ENCODE data around the gene CHD5.
"Not testable (repeated sequence)": the region's sequence is repeated elsewhere in the genome, so short reads cannot be mapped to it uniquely, and the experiment has no call there.

Gene CHD5

DNA sequence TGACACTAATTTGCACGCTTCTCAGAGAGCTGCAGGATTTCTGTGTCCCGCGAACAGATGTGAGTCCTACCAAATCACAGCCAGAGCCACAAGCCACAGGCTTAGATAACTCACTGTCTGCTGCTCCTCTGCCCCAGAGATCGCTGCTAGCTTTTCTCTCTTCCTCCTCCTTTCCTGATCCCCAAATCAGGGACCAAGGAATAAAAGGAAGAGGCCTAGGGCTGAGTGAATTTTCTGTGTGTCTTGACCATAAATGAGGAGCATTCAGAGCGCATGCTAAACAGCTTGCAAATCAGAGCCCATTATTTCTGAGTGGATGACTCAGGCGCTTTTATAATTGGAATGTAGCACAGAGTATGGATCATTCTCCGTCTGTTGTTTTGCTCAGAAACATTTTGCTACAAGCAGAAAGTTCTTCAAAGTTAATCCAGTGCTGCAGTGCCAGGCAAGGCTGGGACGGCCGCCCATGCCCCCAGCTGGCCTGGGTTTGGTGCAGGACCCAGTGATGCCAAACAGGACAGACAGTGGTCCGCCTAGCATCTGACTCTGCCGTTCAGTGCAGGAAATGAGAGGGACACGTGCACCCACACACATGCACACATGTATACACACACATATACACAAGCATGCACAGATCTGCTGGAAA, 96.2 kb downstream of the CHD5 start:
- no peak for DNase-seq (ENCODE audit: low read depth)

GRCh38 chr1:6083385-6083784, 96.7 kb downstream of the CHD5 start:
- DNase-seq (ENCODE audit: low read depth): no peak

DNA sequence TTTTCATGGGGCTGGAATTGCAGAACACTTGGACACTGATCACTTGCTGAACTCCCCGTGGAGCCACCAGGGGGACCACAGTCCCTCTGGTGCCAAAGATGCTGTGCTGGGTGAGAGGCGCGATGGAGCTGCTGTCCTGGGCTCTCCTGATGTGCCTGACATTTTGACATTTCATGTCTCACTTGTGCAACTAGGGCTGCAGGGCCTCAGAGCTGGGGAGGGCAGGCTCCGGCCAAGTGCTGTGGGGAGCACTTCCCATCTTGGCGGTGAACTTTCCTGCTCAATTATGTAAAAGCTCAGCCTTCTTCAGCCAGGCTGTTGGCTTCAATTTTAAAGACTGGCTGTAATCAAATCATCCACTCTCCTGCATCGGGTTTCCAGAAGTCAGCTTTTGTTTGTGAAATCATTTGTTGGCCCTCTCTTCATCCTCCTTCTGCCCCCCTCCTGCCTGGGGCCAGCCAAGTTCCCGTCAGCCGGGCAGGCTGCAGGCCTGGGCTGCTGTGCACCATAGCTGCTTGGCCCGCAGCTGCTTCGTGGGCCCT, 97.6 kb downstream of the CHD5 start:
- no peak for DNase-seq (ENCODE audit: low read depth)

DNA sequence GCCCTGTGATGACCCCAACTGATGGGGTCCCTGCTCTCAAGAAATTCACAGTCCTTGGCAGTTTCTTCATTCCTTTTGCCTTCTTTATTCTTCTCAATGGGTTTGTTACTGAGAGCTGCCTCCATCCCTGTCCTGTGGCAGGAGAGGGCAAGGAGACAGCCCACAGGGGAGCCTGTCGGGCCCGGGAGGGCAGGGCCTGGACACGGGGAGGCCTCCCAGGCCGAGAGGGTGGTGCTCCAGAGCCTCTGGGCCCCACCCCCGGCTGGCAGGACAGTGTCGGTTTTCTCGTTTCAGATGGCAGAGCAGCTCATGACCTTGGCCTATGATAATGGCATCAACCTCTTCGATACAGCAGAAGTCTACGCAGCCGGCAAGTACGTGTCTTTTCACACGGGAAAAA, 98.2 kb downstream of the CHD5 start:
- DNase-seq (ENCODE audit: low read depth): no peak

- DNase-seq (ENCODE audit: low read depth): no peak
Measured at GRCh38 chr1:6080469-6080868, 99.7 kb downstream of the CHD5 start.

- DNase-seq (ENCODE audit: low read depth): no peak
Measured at GRCh38 chr1:6077919-6078318, 102.2 kb downstream of the CHD5 start.

GRCh38 chr1:6077506-6077905, 102.6 kb downstream of the CHD5 start:
- DNase-seq (ENCODE audit: low read depth): no peak

DNA sequence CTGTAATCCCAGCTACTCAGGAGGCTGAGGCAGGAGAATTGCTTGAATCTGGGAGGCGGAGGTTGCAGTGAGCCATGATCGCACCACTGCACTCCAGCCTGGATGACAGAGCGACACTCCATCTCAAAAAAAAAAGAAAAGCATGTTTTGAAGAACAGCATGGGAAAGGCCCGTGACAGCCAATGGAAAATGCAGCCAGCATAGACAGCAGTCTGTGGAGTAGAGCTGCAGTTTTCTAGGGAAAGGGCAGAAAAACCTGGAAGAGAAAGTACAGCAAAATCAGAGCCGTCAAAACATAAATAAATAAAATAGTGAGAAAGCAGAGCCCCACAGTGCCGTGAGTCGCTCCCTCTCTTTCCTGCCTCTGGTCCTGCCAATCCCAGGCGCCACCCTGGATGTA, 103.1 kb downstream of the CHD5 start:
- not testable (repeated sequence) for DNase-seq (ENCODE audit: low read depth)

DNA sequence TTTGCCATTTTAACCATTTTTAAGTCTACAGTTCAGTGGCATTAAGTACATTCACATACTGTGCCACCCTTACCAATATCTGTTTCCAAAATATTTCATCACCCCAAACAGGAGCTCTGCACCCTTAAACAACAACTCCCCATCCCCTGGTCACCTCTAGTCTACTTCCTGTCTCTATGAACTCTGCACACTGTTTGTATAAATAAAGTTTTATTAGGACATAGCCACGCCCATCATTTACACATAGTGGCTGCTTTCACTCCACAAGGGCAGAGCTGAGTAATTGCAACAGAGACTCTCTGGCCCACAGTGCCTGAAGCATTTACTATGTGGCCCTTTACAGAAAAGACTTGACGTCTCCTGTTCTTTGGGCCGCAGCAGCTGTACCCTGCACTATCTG, 104.4 kb downstream of the CHD5 start:
- no peak for DNase-seq (ENCODE audit: low read depth)

- DNase-seq (ENCODE audit: low read depth): no peak
Measured at GRCh38 chr1:6074192-6074901, 105.8 kb downstream of the CHD5 start.

GRCh38 chr1:6073480-6074053, 106.6 kb downstream of the CHD5 start:
- DNase-seq (ENCODE audit: low read depth): no peak

DNA sequence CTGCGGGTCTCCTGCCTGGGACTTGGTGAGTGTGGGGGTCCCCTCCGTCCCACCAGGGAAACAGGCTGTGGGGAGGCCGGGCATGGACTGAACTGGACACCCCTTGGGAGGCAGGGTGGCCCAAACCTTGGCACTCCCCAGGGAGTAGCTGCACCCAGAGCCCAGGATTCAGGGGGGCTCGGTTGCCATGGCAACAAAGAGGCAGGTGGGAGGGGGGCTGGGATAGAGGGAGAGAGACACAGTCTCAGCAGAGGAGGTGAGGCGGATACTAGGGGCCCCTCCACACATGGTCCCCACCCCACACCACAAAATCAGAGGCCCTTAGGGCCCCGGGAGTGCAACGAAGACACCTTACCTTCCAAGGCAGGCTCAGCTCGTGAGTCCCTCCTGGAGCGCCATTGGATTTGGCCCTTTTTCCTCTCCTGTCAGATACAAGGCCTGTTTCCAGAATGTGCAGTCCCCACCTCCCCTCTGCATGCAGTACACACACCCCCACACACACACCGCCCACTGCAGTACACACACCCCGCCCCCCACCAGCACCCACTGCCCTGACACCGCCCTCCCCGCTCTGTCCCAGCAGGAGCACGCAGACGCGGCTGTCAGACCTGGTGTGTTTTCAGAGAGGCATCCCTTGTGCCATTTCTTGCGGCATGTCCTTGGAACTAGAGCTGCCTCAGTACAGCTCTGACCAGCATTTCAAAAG, 107.2 kb downstream of the CHD5 start:
- DNase-seq (ENCODE audit: low read depth): no peak

DNA sequence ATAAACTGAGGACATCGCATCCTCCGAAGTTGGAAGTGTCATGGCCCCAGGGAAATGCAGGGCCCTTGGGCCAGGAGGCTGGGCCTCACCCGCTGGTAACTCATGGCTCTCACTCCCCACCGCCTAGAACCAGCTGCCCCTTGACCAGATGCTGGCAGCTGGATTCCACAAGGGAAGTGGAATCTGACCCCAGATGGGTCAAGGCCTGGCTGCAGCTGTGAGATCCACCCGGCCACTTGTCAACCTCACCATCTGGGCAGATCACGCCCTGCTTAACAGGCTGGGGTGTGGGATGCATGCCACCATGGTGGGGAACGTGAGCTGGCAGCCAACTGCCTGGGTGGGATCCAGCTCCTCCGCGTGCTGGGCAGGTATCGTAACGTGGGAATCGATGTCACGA, 108.9 kb downstream of the CHD5 start:
- no peak for DNase-seq (ENCODE audit: low read depth)

- no peak for DNase-seq (ENCODE audit: low read depth)
Measured at GRCh38 chr1:6070450-6070974, 109.6 kb downstream of the CHD5 start.

DNA sequence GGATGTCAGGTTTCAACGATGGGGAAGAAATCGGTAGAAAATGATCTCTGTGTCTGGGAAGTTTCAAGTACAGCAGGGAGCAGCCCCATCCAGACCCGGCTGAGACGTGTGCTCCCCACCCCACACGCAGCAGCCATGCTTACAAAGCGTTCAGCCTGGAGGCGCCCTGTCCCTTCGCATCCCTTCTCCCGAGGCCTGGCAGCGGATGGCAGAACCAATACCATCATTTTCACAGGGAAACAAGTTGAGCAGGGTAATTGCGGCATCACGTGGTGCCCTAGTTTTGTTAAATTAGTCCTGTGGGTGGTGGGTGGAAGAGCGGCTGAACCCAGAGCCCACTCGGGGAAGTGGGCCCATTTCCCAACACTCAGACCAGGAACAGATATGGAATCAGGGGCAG, 110.5 kb downstream of the CHD5 start:
- no peak for DNase-seq (ENCODE audit: low read depth)

- no peak for DNase-seq (ENCODE audit: low read depth)
Measured at GRCh38 chr1:6068932-6069331, 111.2 kb downstream of the CHD5 start.

- no peak for DNase-seq (ENCODE audit: low read depth)
Measured at GRCh38 chr1:6068073-6068472, 112.0 kb downstream of the CHD5 start.

DNA sequence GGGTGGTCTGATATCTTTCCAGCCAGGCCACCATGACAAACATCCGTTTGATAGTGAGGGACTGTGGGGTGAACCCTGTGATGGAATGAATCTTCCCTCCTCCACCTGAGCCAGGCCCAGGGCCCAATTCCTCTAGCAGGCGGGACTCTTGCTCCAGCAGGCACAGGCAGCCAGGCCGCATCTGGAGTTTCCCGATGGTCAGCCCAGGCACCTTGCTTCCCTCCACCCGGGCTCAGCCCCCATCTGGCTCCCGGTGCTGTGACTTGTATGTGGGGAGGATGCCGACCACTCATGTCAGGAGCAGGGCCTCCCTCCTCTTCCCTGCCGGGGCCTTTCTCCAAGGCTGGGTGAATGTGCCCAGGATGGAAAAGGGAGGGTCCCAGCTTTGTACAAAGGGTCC, 113.4 kb downstream of the CHD5 start:
- DNase-seq (ENCODE audit: low read depth): no peak

DNA sequence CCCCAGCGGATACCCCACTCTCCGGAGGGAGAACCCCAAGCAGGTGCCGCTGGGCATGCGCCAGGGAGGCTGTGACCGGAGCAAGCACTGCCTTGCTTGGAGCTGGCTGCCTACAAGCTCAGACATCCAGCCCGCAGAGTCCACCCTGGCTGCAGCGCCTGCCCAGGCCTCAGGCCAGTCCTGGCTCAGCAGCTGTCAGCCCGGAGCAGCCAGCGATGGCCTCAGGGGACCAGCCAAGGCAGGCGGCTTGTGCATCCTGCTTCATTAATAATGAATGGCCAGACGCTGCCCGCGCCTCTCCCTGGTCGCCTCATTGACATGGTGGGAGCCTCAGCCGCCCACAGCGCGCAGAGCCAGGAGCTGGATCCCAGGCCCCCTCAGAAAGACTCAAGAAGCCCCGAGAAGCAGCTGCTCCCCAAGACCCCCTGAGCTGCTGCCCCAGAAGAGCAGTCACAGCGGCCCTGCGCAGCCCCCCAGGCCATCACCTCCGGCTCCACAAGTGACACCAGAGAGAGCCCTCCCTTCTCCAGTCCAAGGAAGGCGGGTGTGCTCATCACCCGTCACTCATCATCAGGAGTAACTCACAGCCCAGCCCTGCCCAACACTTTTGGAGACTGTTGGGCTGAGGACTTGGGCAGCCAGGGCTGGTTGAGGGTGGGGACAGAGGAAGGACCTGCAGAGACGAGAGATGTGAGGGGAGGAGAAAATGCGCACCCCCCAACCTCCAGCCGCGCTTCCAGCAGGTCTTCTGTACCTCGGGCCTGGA, 114.8 kb downstream of the CHD5 start:
- DNase-seq (ENCODE audit: low read depth): no peak

- DNase-seq (ENCODE audit: low read depth): not testable (repeated sequence)
Measured at GRCh38 chr1:6063532-6064053, 116.5 kb downstream of the CHD5 start.

GRCh38 chr1:6062670-6063069, 117.5 kb downstream of the CHD5 start:
- DNase-seq (ENCODE audit: low read depth): no peak
